HL-60/S4 treated with phorbol 12-myristate 13-acetate at 8.2 ng/mL for 4 days and 3 days (cell line): Measurements from ENCODE around the gene TLCD4.
"Not testable (repeated sequence)": the region's sequence is repeated elsewhere in the genome, so short reads cannot be mapped to it uniquely, and the experiment has no call there.

Experiments
- in situ Hi-C: fragments of 300-500 bp; cut with MboI; formaldehyde crosslinking; loops from 2 replicates; pipeline ENCODE4 v1.15.0; 2022; ENCODE audit warnings: low sequenced_read_pairs

The TLCD4 gene

GRCh38 chr1:95145493-95145892 lies 28.3 kb downstream of the TLCD4 start:
- in situ Hi-C loops: no loop called here

- in situ Hi-C loops: no loop called here
Observed at GRCh38 chr1:95146637-95147036, 29.5 kb downstream of the TLCD4 start.

GRCh38 chr1:95154096-95154495 lies 36.9 kb downstream of the TLCD4 start:
- in situ Hi-C loops: no loop called here

- in situ Hi-C loops: not testable (repeated sequence)
Observed at GRCh38 chr1:95165569-95165968, 48.4 kb downstream of the TLCD4 start.
